ENCODE measurements around the gene ARHGAP15.

- TF ChIP-seq POLR2AphosphoS5 (IDR thresholded peaks at IDR 0.05; ENCODE audit: borderline replicate concordance, low read depth, low read length) (no peak), EZH2 (IDR thresholded peaks at IDR 0.05) (no peak)
Observed at GRCh38 chr2:143716522-143716921, 587.3 kb downstream of the ARHGAP15 start.
